ENCODE results near the gene HBG1. TPM values are rescaled to one million over a fixed set of nuclear protein-coding genes. Genes with fewer than 3 reads are reported as not detected.

HBG1 gene
- total RNA-seq, 1 experiment from 2014 or later: not detected

GRCh38 chr11:5282628-5283027 lies 33.0 kb upstream of the HBG1 start:
- no peaks in the 10 kb centered on the region for H3K9me2 ChIP-seq (replicated peaks; ENCODE audit: insufficient read depth, low read length)
- DNase-seq: no peak
- 0 out of 2 replicates have a peak, but pooled peaks cover 2% of the 10 kb centered on the region for H3K4me1 ChIP-seq (ENCODE audit: low read length)
- no peak overlapping the region for H2AFZ ChIP-seq (ENCODE audit: low read length)
- H4K20me1 ChIP-seq (ENCODE audit: insufficient read depth, low read depth, low read length): no peaks in the 10 kb centered on the region
- H3K36me3 ChIP-seq (ENCODE audit: insufficient read depth, low read length): no peaks in the 10 kb centered on the region
- H3K79me2 ChIP-seq (ENCODE audit: low read length): no peaks in the 10 kb centered on the region
- no peak overlapping the region for H3K27ac ChIP-seq (ENCODE audit: low read length)
- no peak overlapping the region for H3K9ac ChIP-seq (ENCODE audit: low read length)
- no peaks in the 10 kb centered on the region for H3K27me3 ChIP-seq (ENCODE audit: low read length)
- no peak overlapping the region for H3K4me3 ChIP-seq (ENCODE audit: low read length)
- no peak overlapping the region for H3K4me2 ChIP-seq (ENCODE audit: low read depth, low read length, poor library complexity, severe bottlenecking)
- no peaks in the 10 kb centered on the region for H3K9me3 ChIP-seq (ENCODE audit: low read length)

GRCh38 chr11:5281596-5281995 lies 31.9 kb upstream of the HBG1 start:
- H2AFZ ChIP-seq (ENCODE audit: low read length): no peak overlapping the region
- H3K4me3 ChIP-seq (ENCODE audit: low read length): no peak overlapping the region
- H3K4me2 ChIP-seq (ENCODE audit: low read depth, low read length, poor library complexity, severe bottlenecking): no peak overlapping the region
- no peak for DNase-seq
- H3K27me3 ChIP-seq (ENCODE audit: low read length): no peaks in the 10 kb centered on the region
- H3K27ac ChIP-seq (ENCODE audit: low read length): no peak overlapping the region
- no peaks in the 10 kb centered on the region for H4K20me1 ChIP-seq (ENCODE audit: insufficient read depth, low read depth, low read length)
- H3K36me3 ChIP-seq (ENCODE audit: insufficient read depth, low read length): no peaks in the 10 kb centered on the region
- no peaks in the 10 kb centered on the region for H3K9me3 ChIP-seq (ENCODE audit: low read length)
- H3K9me2 ChIP-seq (replicated peaks; ENCODE audit: insufficient read depth, low read length): no peaks in the 10 kb centered on the region
- H3K79me2 ChIP-seq (ENCODE audit: low read length): no peaks in the 10 kb centered on the region
- H3K4me1 ChIP-seq (ENCODE audit: low read length): 0 out of 2 replicates have a peak, but pooled peaks cover 2% of the 10 kb centered on the region
- no peak overlapping the region for H3K9ac ChIP-seq (ENCODE audit: low read length)

- 0 out of 2 replicates have a peak, but pooled peaks cover 2% of the 10 kb centered on the region for H3K4me1 ChIP-seq (ENCODE audit: low read length)
- peak; percentile 56 for DNase-seq
- no peak overlapping the region for H2AFZ ChIP-seq (ENCODE audit: low read length)
- H4K20me1 ChIP-seq (ENCODE audit: insufficient read depth, low read depth, low read length): no peaks in the 10 kb centered on the region
- no peaks in the 10 kb centered on the region for H3K9me3 ChIP-seq (ENCODE audit: low read length)
- no peak overlapping the region for H3K4me3 ChIP-seq (ENCODE audit: low read length)
- no peaks in the 10 kb centered on the region for H3K79me2 ChIP-seq (ENCODE audit: low read length)
- H3K27ac ChIP-seq (ENCODE audit: low read length): no peak overlapping the region
- H3K9ac ChIP-seq (ENCODE audit: low read length): no peak overlapping the region
- H3K4me2 ChIP-seq (ENCODE audit: low read depth, low read length, poor library complexity, severe bottlenecking): no peak overlapping the region
- no peaks in the 10 kb centered on the region for H3K36me3 ChIP-seq (ENCODE audit: insufficient read depth, low read length)
- H3K9me2 ChIP-seq (replicated peaks; ENCODE audit: insufficient read depth, low read length): no peaks in the 10 kb centered on the region
- H3K27me3 ChIP-seq (ENCODE audit: low read length): no peaks in the 10 kb centered on the region
Observed at GRCh38 chr11:5280582-5281102, 31.0 kb upstream of the HBG1 start.

GRCh38 chr11:5279471-5280090 lies 29.9 kb upstream of the HBG1 start:
- no peak overlapping the region for H3K9ac ChIP-seq (ENCODE audit: low read length)
- no peak overlapping the region for H3K4me2 ChIP-seq (ENCODE audit: low read depth, low read length, poor library complexity, severe bottlenecking)
- H3K9me2 ChIP-seq (replicated peaks; ENCODE audit: insufficient read depth, low read length): no peaks in the 10 kb centered on the region
- no peak overlapping the region for H3K27ac ChIP-seq (ENCODE audit: low read length)
- H3K27me3 ChIP-seq (ENCODE audit: low read length): no peaks in the 10 kb centered on the region
- no peaks in the 10 kb centered on the region for H4K20me1 ChIP-seq (ENCODE audit: insufficient read depth, low read depth, low read length)
- no peak overlapping the region for H3K4me3 ChIP-seq (ENCODE audit: low read length)
- H2AFZ ChIP-seq (ENCODE audit: low read length): no peak overlapping the region
- no peak for DNase-seq
- no peaks in the 10 kb centered on the region for H3K9me3 ChIP-seq (ENCODE audit: low read length)
- H3K79me2 ChIP-seq (ENCODE audit: low read length): no peaks in the 10 kb centered on the region
- 0 out of 2 replicates have a peak, but pooled peaks cover 2% of the 10 kb centered on the region for H3K4me1 ChIP-seq (ENCODE audit: low read length)
- H3K36me3 ChIP-seq (ENCODE audit: insufficient read depth, low read length): no peaks in the 10 kb centered on the region

- no peak overlapping the region for H3K27ac ChIP-seq (ENCODE audit: low read length)
- no peaks in the 10 kb centered on the region for H4K20me1 ChIP-seq (ENCODE audit: insufficient read depth, low read depth, low read length)
- H3K4me1 ChIP-seq (ENCODE audit: low read length): 0 out of 2 replicates have a peak, but pooled peaks cover 2% of the 10 kb centered on the region
- H3K9ac ChIP-seq (ENCODE audit: low read length): no peak overlapping the region
- H3K4me3 ChIP-seq (ENCODE audit: low read length): no peak overlapping the region
- no peaks in the 10 kb centered on the region for H3K36me3 ChIP-seq (ENCODE audit: insufficient read depth, low read length)
- H3K79me2 ChIP-seq (ENCODE audit: low read length): no peaks in the 10 kb centered on the region
- H3K9me2 ChIP-seq (replicated peaks; ENCODE audit: insufficient read depth, low read length): no peaks in the 10 kb centered on the region
- no peaks in the 10 kb centered on the region for H3K9me3 ChIP-seq (ENCODE audit: low read length)
- no peak overlapping the region for H2AFZ ChIP-seq (ENCODE audit: low read length)
- no peak overlapping the region for H3K4me2 ChIP-seq (ENCODE audit: low read depth, low read length, poor library complexity, severe bottlenecking)
- H3K27me3 ChIP-seq (ENCODE audit: low read length): no peaks in the 10 kb centered on the region
- DNase-seq: no peak
Observed at GRCh38 chr11:5277807-5278382, 28.2 kb upstream of the HBG1 start.

GRCh38 chr11:5276697-5277096 lies 27.0 kb upstream of the HBG1 start:
- Histone ChIP-seq H3K4me2 (ENCODE audit: low read depth, low read length, poor library complexity, severe bottlenecking) (no peak overlapping the region), H4K20me1 (ENCODE audit: insufficient read depth, low read depth, low read length) (no peaks in the 10 kb centered on the region), H2AFZ (ENCODE audit: low read length) (no peak overlapping the region), H3K9me2 (replicated peaks; ENCODE audit: insufficient read depth, low read length) (no peaks in the 10 kb centered on the region), H3K9me3 (ENCODE audit: low read length) (no peaks in the 10 kb centered on the region), H3K79me2 (ENCODE audit: low read length) (no peaks in the 10 kb centered on the region), H3K4me3 (ENCODE audit: low read length) (no peak overlapping the region), H3K4me1 (ENCODE audit: low read length) (0 out of 2 replicates have a peak, but pooled peaks cover 2% of the 10 kb centered on the region), H3K27ac (ENCODE audit: low read length) (no peak overlapping the region), H3K36me3 (ENCODE audit: insufficient read depth, low read length) (no peaks in the 10 kb centered on the region), H3K9ac (ENCODE audit: low read length) (no peak overlapping the region), H3K27me3 (ENCODE audit: low read length) (no peaks in the 10 kb centered on the region)
- DNase-seq: no peak

- Histone ChIP-seq H3K79me2 (ENCODE audit: low read length) (no peaks in the 10 kb centered on the region), H3K27me3 (ENCODE audit: low read length) (no peaks in the 10 kb centered on the region), H3K36me3 (ENCODE audit: insufficient read depth, low read length) (no peaks in the 10 kb centered on the region), H3K4me3 (ENCODE audit: low read length) (no peak overlapping the region), H2AFZ (ENCODE audit: low read length) (no peak overlapping the region), H3K9me3 (ENCODE audit: low read length) (no peaks in the 10 kb centered on the region), H3K4me2 (ENCODE audit: low read depth, low read length, poor library complexity, severe bottlenecking) (no peak overlapping the region), H3K4me1 (ENCODE audit: low read length) (0 out of 2 replicates have a peak, but pooled peaks cover under 1% of the 10 kb centered on the region), H3K9ac (ENCODE audit: low read length) (no peak overlapping the region), H3K27ac (ENCODE audit: low read length) (no peak overlapping the region), H3K9me2 (replicated peaks; ENCODE audit: insufficient read depth, low read length) (no peaks in the 10 kb centered on the region), H4K20me1 (ENCODE audit: insufficient read depth, low read depth, low read length) (no peaks in the 10 kb centered on the region)
- no peak for DNase-seq
Observed at GRCh38 chr11:5275369-5276110, 25.9 kb upstream of the HBG1 start.

GRCh38 chr11:5274395-5274794 lies 24.7 kb upstream of the HBG1 start:
- Histone ChIP-seq H3K9me2 (replicated peaks; ENCODE audit: insufficient read depth, low read length) (no peaks in the 10 kb centered on the region), H3K4me1 (ENCODE audit: low read length) (no peaks in the 10 kb centered on the region), H3K9ac (ENCODE audit: low read length) (no peak overlapping the region), H3K4me2 (ENCODE audit: low read depth, low read length, poor library complexity, severe bottlenecking) (no peak overlapping the region), H3K36me3 (ENCODE audit: insufficient read depth, low read length) (no peaks in the 10 kb centered on the region), H3K27ac (ENCODE audit: low read length) (no peak overlapping the region), H3K79me2 (ENCODE audit: low read length) (no peaks in the 10 kb centered on the region), H4K20me1 (ENCODE audit: insufficient read depth, low read depth, low read length) (no peaks in the 10 kb centered on the region), H3K27me3 (ENCODE audit: low read length) (no peaks in the 10 kb centered on the region), H3K9me3 (ENCODE audit: low read length) (no peaks in the 10 kb centered on the region), H3K4me3 (ENCODE audit: low read length) (no peak overlapping the region), H2AFZ (ENCODE audit: low read length) (no peak overlapping the region)
- no peak for DNase-seq
